Measurements from ENCODE around the gene GOLGA6L26. TPM values are rescaled to one million over a fixed set of nuclear protein-coding genes. Genes with fewer than 3 reads are reported as not detected.
"Not testable (repeated sequence)": the region's sequence is repeated elsewhere in the genome, so short reads cannot be mapped to it uniquely, and the experiment has no call there.

The GOLGA6L26 gene
- polyA plus RNA-seq, 2 of the 4 experiments (the other 2 are of a cell fraction) = not detected

- ATAC-seq; DNase-seq (ENCODE audit: low read depth in 1 of 2, low spot score in 1 of 2); CTCF ChIA-PET: not testable (repeated sequence)
These were observed 29.7 kb downstream of the GOLGA6L26 start for GRCh38 chr15:23304267-23304666.

GRCh38 chr15:23303654-23304053 is 30.3 kb downstream of the GOLGA6L26 start:
- peak; percentile 51 for TF ChIP-seq POLR2A (IDR thresholded peaks at IDR 0.05; ENCODE audit: low read length)
- TF ChIP-seq JUN (IDR thresholded peaks at IDR 0.05) = peak in 1 of 2 experiments; percentile 39; a peak in 2 of 5 replicates
- H3K9me3 ChIP-seq, POLR2A ChIA-PET, FAIRE-seq, CTCF ChIA-PET, H3K4me1 ChIP-seq: not testable (repeated sequence)
- WGBS (ENCODE audit: missing lambda C conversion rate) = 0% methylated on average over 4 of the region's 55 CpGs
- DNase-seq (ENCODE audit: low read depth in 1 of 2, low spot score in 1 of 2) = peak in 1 of 2 experiments; percentile 31
- Histone ChIP-seq H3K4me2 (peak overlapping the region; percentile 88; the same call in 2 of the 3 replicates), H3K27ac (peak overlapping the region; percentile 85 to 97), H3K4me3 (peak overlapping the region; percentile 64)
- ATAC-seq = peak in 1 of 2 experiments; percentile 66; a peak in 1 of 6 replicates

More at GRCh38 chr15:23304267-23304666, 29.7 kb downstream of the GOLGA6L26 start:
- H3K4me2 ChIP-seq = peak overlapping the region; percentile 88
- H3K4me1 ChIP-seq, POLR2A ChIA-PET, FAIRE-seq, H3K9me3 ChIP-seq: not testable (repeated sequence)
- WGBS (ENCODE audit: missing lambda C conversion rate) = under 1% methylated on average over 7 of the region's 7 CpGs
- H3K4me3 ChIP-seq = peak overlapping the region; percentile 64
- peak overlapping the region; percentile 85 to 97 for H3K27ac ChIP-seq

GRCh38 chr15:23303246-23303645 is 30.8 kb downstream of the GOLGA6L26 start:
- H3K4me3 ChIP-seq = peak overlapping the region; percentile 42
- H3K9me3 ChIP-seq; FAIRE-seq; POLR2A ChIA-PET; H3K4me1 ChIP-seq; CTCF ChIA-PET; DNase-seq (ENCODE audit: low read depth in 1 of 2, low spot score in 1 of 2): not testable (repeated sequence)
- H3K4me2 ChIP-seq = peak overlapping the region; percentile 53; the same call in 1 of the 3 replicates
- ATAC-seq = peak; percentile 51 to 100; a peak in 3 of 6 replicates
- peak overlapping the region; percentile 58 to 69; a peak in 1 of 6 replicates for H3K27ac ChIP-seq
- WGBS (ENCODE audit: missing lambda C conversion rate) = no CpG with 5 or more reads among the region's 33 CpGs

Small RNA genes within 50 kb of the gene (small RNA-seq; reads per million reads assigned to genes)
- 0 reads per million in 6 experiments for gene RN7SL536P

Other genes with a start within 250 kb of the GOLGA6L26 start
- gene GOLGA6L1, start 197.4 kb downstream of the GOLGA6L26 start, polyA plus RNA-seq (2011; rRNA removed) = not detected in 2 replicates
- gene GOLGA6L1, start 197.4 kb downstream of the GOLGA6L26 start, polyA plus RNA-seq (2017; fragmentation: RNase III; extraction: RNeasy Plus Mini Kit Qiagen cat#74134 plus additional on column Dnase treatment) = not detected in 3 replicates
- 0.90 and 0.94 TPM in 2 replicates for gene GOLGA8S, start 20.6 kb upstream of the GOLGA6L26 start, polyA plus RNA-seq (2011; rRNA removed)
- gene GOLGA8S, start 20.6 kb upstream of the GOLGA6L26 start, polyA plus RNA-seq (2017; fragmentation: RNase III; extraction: RNeasy Plus Mini Kit Qiagen cat#74134 plus additional on column Dnase treatment) = 0.31 to 0.70 TPM (median 0.35 TPM) in 3 replicates
- not detected in 2 replicates for gene GOLGA6L2, start 113.0 kb upstream of the GOLGA6L26 start, polyA plus RNA-seq (2011; rRNA removed)
- 0.03 TPM in 1 of 3 replicates, not detected in the others for gene GOLGA6L2, start 113.0 kb upstream of the GOLGA6L26 start, polyA plus RNA-seq (2017; fragmentation: RNase III; extraction: RNeasy Plus Mini Kit Qiagen cat#74134 plus additional on column Dnase treatment)
- gene MKRN3, start 231.5 kb upstream of the GOLGA6L26 start, polyA plus RNA-seq (2011; rRNA removed) = 3.0 and 3.7 TPM in 2 replicates
- 3.3 to 4.7 TPM (median 3.6 TPM) in 3 replicates for gene MKRN3, start 231.5 kb upstream of the GOLGA6L26 start, polyA plus RNA-seq (2017; fragmentation: RNase III; extraction: RNeasy Plus Mini Kit Qiagen cat#74134 plus additional on column Dnase treatment)

Data from A549 (cell line).